Putamen (tissue), 1 donor: ENCODE data around the gene LRP1-AS.

Experiments
- DNase-seq: peaks from one replicate; pipeline ENCODE4 v3.0.0-alpha.2; 2016; ENCODE audit warnings: low spot score

LRP1-AS gene

GRCh38 chr12:57180321-57180989 lies 33.0 kb upstream of the LRP1-AS start:
- no peak for DNase-seq

GRCh38 chr12:57179331-57180086 lies 32.1 kb upstream of the LRP1-AS start:
- DNase-seq: no peak

GRCh38 chr12:57178213-57178612 lies 30.8 kb upstream of the LRP1-AS start:
- no peak for DNase-seq

GRCh38 chr12:57177354-57177753 lies 29.9 kb upstream of the LRP1-AS start:
- no peak for DNase-seq

- DNase-seq: no peak
These were observed 29.4 kb upstream of the LRP1-AS start for GRCh38 chr12:57176846-57177245.

- DNase-seq: no peak
These were observed 28.7 kb upstream of the LRP1-AS start for GRCh38 chr12:57176139-57176477.

GRCh38 chr12:57175428-57176138 lies 28.2 kb upstream of the LRP1-AS start:
- DNase-seq: peak; percentile 63

GRCh38 chr12:57173683-57174082 lies 26.3 kb upstream of the LRP1-AS start:
- no peak for DNase-seq

- no peak for DNase-seq
These were observed 25.7 kb upstream of the LRP1-AS start for GRCh38 chr12:57173089-57173488.

GRCh38 chr12:57171668-57172067 lies 24.2 kb upstream of the LRP1-AS start:
- no peak for DNase-seq

GRCh38 chr12:57170927-57171326 lies 23.5 kb upstream of the LRP1-AS start:
- no peak for DNase-seq

GRCh38 chr12:57170408-57170807 lies 23.0 kb upstream of the LRP1-AS start:
- no peak for DNase-seq

GRCh38 chr12:57169969-57170368 lies 22.6 kb upstream of the LRP1-AS start:
- DNase-seq: no peak

- no peak for DNase-seq
These were observed 21.8 kb upstream of the LRP1-AS start for GRCh38 chr12:57169046-57169795.

GRCh38 chr12:57168058-57168457 lies 20.6 kb upstream of the LRP1-AS start:
- no peak for DNase-seq

GRCh38 chr12:57166971-57167371 lies 19.6 kb upstream of the LRP1-AS start:
- no peak for DNase-seq

- DNase-seq: no peak
These were observed 18.3 kb upstream of the LRP1-AS start for GRCh38 chr12:57165741-57166140.

- no peak for DNase-seq
These were observed 17.7 kb upstream of the LRP1-AS start for GRCh38 chr12:57164966-57165625.

- no peak for DNase-seq
These were observed 17.0 kb upstream of the LRP1-AS start for GRCh38 chr12:57164454-57164853.

GRCh38 chr12:57162553-57163125 lies 15.2 kb upstream of the LRP1-AS start:
- no peak for DNase-seq

GRCh38 chr12:57161491-57161890 lies 14.1 kb upstream of the LRP1-AS start:
- DNase-seq: no peak

- no peak for DNase-seq
These were observed 13.3 kb upstream of the LRP1-AS start for GRCh38 chr12:57160741-57161140.
